ENCODE measurements around the gene PLXNA4. TPM values are rescaled to one million over a fixed set of nuclear protein-coding genes. Genes with fewer than 3 reads are reported as not detected.

The PLXNA4 gene
- total and polyA plus RNA-seq, 9 of the 15 experiments (the other 6 are each of a cell fraction or from before 2014, with no cell fraction given), result under 0.01 to 0.09 TPM; not detected in 7

DNA sequence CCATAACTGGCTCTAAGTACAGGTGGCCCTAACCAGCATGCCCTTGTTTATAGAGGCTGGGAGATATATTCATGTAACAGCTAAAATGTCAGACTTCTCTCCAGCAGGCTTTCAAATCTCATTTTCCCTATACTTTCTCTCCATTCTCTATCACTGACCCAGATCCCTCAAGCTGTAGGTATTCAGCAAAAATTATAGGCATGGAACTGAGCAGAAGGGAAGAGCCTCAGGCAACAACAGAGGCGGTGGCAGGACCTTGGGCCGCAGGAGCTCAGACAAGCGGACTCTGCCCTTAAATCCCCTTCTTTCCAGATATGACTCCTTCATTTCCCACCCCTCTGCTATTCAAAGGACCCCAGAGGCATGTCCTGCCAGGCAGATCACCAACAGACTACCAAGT is 417.4 kb downstream of the PLXNA4 start (continued):
- TF ChIP-seq ZNF3 (CRISPR knock-in tag; IDR thresholded peaks at IDR 0.05) (no peak), ZNF583 (CRISPR knock-in tag; IDR thresholded peaks at IDR 0.05) (no peak), TSHZ1 (CRISPR knock-in tag; IDR thresholded peaks at IDR 0.05) (no peak), BDP1 (IDR thresholded peaks at IDR 0.05; ENCODE audit: insufficient read depth, insufficient read length) (no peak), TFE3 (CRISPR knock-in tag; IDR thresholded peaks at IDR 0.05) (no peak), NR4A1 (CRISPR knock-in tag; IDR thresholded peaks at IDR 0.05) (no peak), NR4A1 (tag; IDR thresholded peaks at IDR 0.05) (no peak)
